Activated effector memory CD4-positive, alpha-beta T cell treated with anti-CD3 and anti-CD28 coated beads, Interleukin-2, amount 50 U/mL, for 16 hours (primary cell): ENCODE results near the gene ISL2.

Experiments
- DNase-seq: peaks from one replicate; pipeline ENCODE4 v3.0.0-alpha.2; 2020

Gene ISL2

DNA sequence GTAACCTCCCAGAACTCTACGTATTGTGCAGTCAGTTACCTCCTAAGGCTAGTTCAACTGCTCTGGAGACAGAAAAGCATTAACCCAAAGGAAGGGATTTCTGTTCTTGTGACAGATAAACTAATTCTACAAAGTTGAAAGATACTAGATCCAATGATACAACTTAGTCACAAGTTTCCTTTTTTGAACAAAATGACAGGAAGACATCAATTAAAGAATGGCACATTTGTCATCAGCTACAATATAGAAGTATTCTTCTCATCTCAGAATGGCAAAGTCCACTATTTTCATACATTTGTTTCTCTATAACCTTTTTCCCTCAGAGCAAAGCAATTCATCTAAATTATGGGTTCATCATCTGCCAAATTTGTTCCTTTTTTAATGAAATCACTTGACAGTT lies 43.7 kb downstream of the ISL2 start:
- no peak for DNase-seq

- DNase-seq, result no peak
Measured at GRCh38 chr15:76381366-76381765, 44.8 kb downstream of the ISL2 start.

- DNase-seq, result no peak
Measured at GRCh38 chr15:76382987-76383728, 46.6 kb downstream of the ISL2 start.

DNA sequence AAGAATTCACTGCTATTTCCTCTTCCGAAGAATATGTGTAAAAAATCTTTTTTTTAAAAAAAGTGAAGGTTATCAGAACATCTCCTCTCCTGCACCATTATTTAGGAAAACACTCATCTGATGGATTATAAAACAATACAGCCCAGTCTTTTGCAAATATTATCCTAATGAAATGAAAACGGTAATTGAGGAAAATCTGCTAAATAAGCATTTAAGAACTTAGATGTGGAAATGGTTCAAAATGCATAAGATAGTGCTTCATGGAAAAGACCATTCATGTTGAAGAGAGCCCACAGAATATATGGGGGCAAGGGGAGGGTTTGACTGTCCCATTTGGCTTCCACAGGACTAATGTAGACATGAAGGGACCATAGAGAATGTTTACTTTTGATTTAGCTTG lies 47.8 kb downstream of the ISL2 start:
- DNase-seq, result no peak

- no peak for DNase-seq
Measured at GRCh38 chr15:76386178-76386577, 49.6 kb downstream of the ISL2 start.

- DNase-seq, result no peak
Measured at GRCh38 chr15:76386926-76387325, 50.4 kb downstream of the ISL2 start.

- DNase-seq, result no peak
Measured at GRCh38 chr15:76390571-76390970, 54.0 kb downstream of the ISL2 start.

DNA sequence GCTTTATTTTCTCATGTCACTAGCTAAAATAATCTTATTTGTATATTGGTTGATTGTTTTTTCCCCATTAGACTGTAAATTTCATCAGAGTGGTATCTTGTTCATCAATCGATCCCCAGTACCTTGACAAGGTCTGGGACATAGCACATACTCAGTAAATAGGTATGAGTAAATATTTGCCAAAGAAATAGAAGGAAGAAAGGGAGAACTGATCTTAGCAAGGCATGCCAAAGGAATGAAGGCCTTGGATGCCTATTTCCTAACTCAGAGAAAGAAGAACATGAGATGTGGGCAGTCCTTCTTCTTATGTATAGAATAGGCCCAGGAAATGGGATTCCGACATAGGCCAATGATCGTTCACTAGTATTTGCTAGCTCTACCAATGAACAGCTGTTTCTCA lies 54.7 kb downstream of the ISL2 start:
- DNase-seq, result no peak

DNA sequence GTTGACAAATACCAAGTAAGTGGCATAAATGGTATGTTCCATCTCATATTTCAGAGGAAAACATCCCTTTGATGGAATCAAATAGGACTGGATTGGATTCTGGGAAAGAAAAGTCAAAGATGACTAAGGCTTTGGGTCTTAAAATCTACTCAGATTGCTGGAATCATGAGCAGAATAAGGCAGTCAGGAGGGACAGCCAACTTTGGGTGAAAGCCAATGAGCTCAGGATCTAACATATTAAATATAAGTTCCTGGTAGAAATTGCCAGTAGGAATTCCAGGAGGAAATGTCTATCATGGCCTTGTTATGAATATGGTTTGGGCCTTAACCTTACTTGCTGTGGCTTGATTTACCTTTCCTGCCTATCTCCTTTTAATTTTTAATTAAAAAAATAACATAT lies 55.3 kb downstream of the ISL2 start:
- no peak for DNase-seq
